Midbrain (tissue), 1 donor: ENCODE results near the gene COBL.
A peak's percentile ranks its signal among the peaks of the same experiment; 100 is the strongest.

Experiments used
- DNase-seq: peaks from one replicate; lab custom pipeline; 2025; lab: John Stamatoyannopoulos, UW

Gene COBL

GRCh38 chr7:51276091-51276605, 40.5 kb downstream of the COBL start:
- no peak for DNase-seq

GRCh38 chr7:51275532-51275931, 41.1 kb downstream of the COBL start:
- peak; percentile 45 for DNase-seq

- DNase-seq, result no peak
Observed at GRCh38 chr7:51274955-51275354, 41.7 kb downstream of the COBL start.

GRCh38 chr7:51274001-51274400, 42.6 kb downstream of the COBL start:
- no peak for DNase-seq

GRCh38 chr7:51273360-51273759, 43.2 kb downstream of the COBL start:
- no peak for DNase-seq

GRCh38 chr7:51270965-51271364, 45.6 kb downstream of the COBL start:
- no peak for DNase-seq

GRCh38 chr7:51269911-51270310, 46.7 kb downstream of the COBL start:
- no peak for DNase-seq

GRCh38 chr7:51269321-51269720, 47.3 kb downstream of the COBL start:
- DNase-seq, result no peak

GRCh38 chr7:51268859-51269258, 47.8 kb downstream of the COBL start:
- peak; percentile 41 for DNase-seq

GRCh38 chr7:51267169-51267568, 49.4 kb downstream of the COBL start:
- DNase-seq, result no peak

- no peak for DNase-seq
Observed at GRCh38 chr7:51265066-51265907, 51.3 kb downstream of the COBL start.

GRCh38 chr7:51263631-51264484, 52.8 kb downstream of the COBL start:
- no peak for DNase-seq

- DNase-seq, result no peak
Observed at GRCh38 chr7:51262796-51263531, 53.6 kb downstream of the COBL start.

- DNase-seq, result no peak
Observed at GRCh38 chr7:51261950-51262795, 54.4 kb downstream of the COBL start.

- no peak for DNase-seq
Observed at GRCh38 chr7:51261117-51261835, 55.3 kb downstream of the COBL start.

- DNase-seq, result no peak
Observed at GRCh38 chr7:51260516-51260915, 56.1 kb downstream of the COBL start.

GRCh38 chr7:51259766-51260165, 56.8 kb downstream of the COBL start:
- no peak for DNase-seq

GRCh38 chr7:51256916-51257315, 59.7 kb downstream of the COBL start:
- no peak for DNase-seq

- peak; percentile 81 for DNase-seq
Observed at GRCh38 chr7:51256209-51256781, 60.3 kb downstream of the COBL start.

GRCh38 chr7:51255536-51256208, 60.9 kb downstream of the COBL start:
- peak; percentile 56 for DNase-seq
